CD14-positive monocyte (primary cell): ENCODE data around the gene HOXD4. TPM values are rescaled to one million over a fixed set of nuclear protein-coding genes. Genes with fewer than 3 reads are reported as not detected.
A peak's percentile ranks its signal among the peaks of the same experiment; 100 is the strongest.

Source experiments
- DNase-seq, 3 donors: peaks; one replicate each; pipeline ENCODE4 v3.0.0-alpha.2; 2011 to 2022
- H2AFZ ChIP-seq: 2 replicates; pipeline ENCODE4 v1.6.0; 2012; ENCODE audit warnings: mild to moderate bottlenecking, low read depth, low read length, inconsistent platforms; ENCODE audit not compliant: insufficient read depth, poor library complexity, severe bottlenecking
- H3K27ac ChIP-seq, 2 donors: 1 replicate in 1 of 2; 2 replicates in 1 of 2; pipeline ENCODE4 v1.5.1; 2012 to 2013; ENCODE audit warnings: low read length in 2 of 2, control low read depth in 1 of 2, inconsistent platforms in 1 of 2, low read depth in 1 of 2, mild to moderate bottlenecking in 1 of 2
- H3K27me3 ChIP-seq, 2 donors: one replicate each; pipeline versions ENCODE4 v1.6.0 to v1.6.1; 2011 to 2013; ENCODE audit warnings: low read length in 2 of 2; ENCODE audit not compliant: control insufficient read depth in 2 of 2, insufficient read depth in 2 of 2
- H3K36me3 ChIP-seq, 2 donors: replicated peaks in 1 of 2; 1 replicate in 1 of 2; 2 replicates in 1 of 2; pipeline versions ENCODE4 v1.5.1 to v1.6.1; 2012 to 2013; ENCODE audit warnings: low read length in 2 of 2, control low read depth in 1 of 2, inconsistent platforms in 1 of 2, mild to moderate bottlenecking in 1 of 2; ENCODE audit not compliant: insufficient read depth in 2 of 2, control insufficient read depth in 1 of 2
- H3K4me1 ChIP-seq, 2 donors: 1 replicate in 1 of 2; 2 replicates in 1 of 2; pipeline versions ENCODE4 v1.5.1 to v1.6.1; 2012 to 2013; ENCODE audit warnings: low read length in 2 of 2, control low read depth in 1 of 2, inconsistent platforms in 1 of 2, mild to moderate bottlenecking in 1 of 2, moderate library complexity in 1 of 2; ENCODE audit not compliant: insufficient read depth in 2 of 2, control insufficient read depth in 1 of 2
- H3K4me2 ChIP-seq: replicated peaks from 2 replicates; pipeline ENCODE3; 2012; ENCODE audit warnings: low read length, moderate library complexity, mild to moderate bottlenecking; ENCODE audit not compliant: poor library complexity, severe bottlenecking; ENCODE audit errors: extremely low read depth
- H3K4me3 ChIP-seq, 3 experiments: fragments of 200-600 bp in 1 of 3; sonication (generic) in 1 of 3; replicated peaks in 1 of 3; 1 replicate in 2 of 3; 2 replicates in 1 of 3; pipeline ENCODE4 v1.5.1; 2011 to 2013; ENCODE audit warnings: low read length in 3 of 3, mild to moderate bottlenecking in 3 of 3, control low read depth in 2 of 3, low read depth in 2 of 3, inconsistent platforms in 1 of 3, moderate library complexity in 1 of 3
- H3K79me2 ChIP-seq: 2 replicates; pipeline ENCODE4 v1.6.0; 2012; ENCODE audit warnings: mild to moderate bottlenecking, control low read depth, inconsistent platforms, low read length, moderate library complexity; ENCODE audit not compliant: insufficient read depth
- H3K9ac ChIP-seq: 2 replicates; pipeline ENCODE4 v1.6.0; 2017; ENCODE audit warnings: low read length, mild to moderate bottlenecking; ENCODE audit not compliant: insufficient read depth, poor library complexity, severe bottlenecking
- H3K9me3 ChIP-seq, 2 donors: replicated peaks in 1 of 2; 1 replicate in 1 of 2; 2 replicates in 1 of 2; pipeline versions ENCODE4 v1.5.1 to v1.6.1; 2012 to 2013; ENCODE audit warnings: low read length in 2 of 2, control low read depth in 1 of 2; ENCODE audit not compliant: control insufficient read depth in 1 of 2, insufficient read depth in 1 of 2
- H4K20me1 ChIP-seq: 2 replicates; pipeline ENCODE4 v1.6.0; 2012; ENCODE audit warnings: mild to moderate bottlenecking, low read length, control low read depth, moderate library complexity; ENCODE audit not compliant: insufficient read depth
- H3K27ac Mint-ChIP-seq, 7 donors: one replicate each; pipeline ENCODE4 v1.8.0; 2020; ENCODE audit warnings: mild to moderate bottlenecking in 7 of 7, mixed read lengths in 7 of 7, moderate library complexity in 6 of 7, inconsistent platforms in 2 of 7
- H3K27me3 Mint-ChIP-seq, 3 donors: one replicate each; pipeline ENCODE4 v1.8.0; 2021 to 2022; ENCODE audit warnings: low read depth in 3 of 3, mild to moderate bottlenecking in 3 of 3, mixed read lengths in 3 of 3, moderate library complexity in 3 of 3, inconsistent platforms in 1 of 3
- H3K36me3 Mint-ChIP-seq, 2 donors: one replicate each; pipeline ENCODE4 v1.8.0; 2020; ENCODE audit warnings: mixed read lengths in 2 of 2, inconsistent platforms in 1 of 2, mild to moderate bottlenecking in 1 of 2
- H3K4me1 Mint-ChIP-seq: one replicate; pipeline ENCODE4 v1.8.0; 2020; ENCODE audit warnings: mild to moderate bottlenecking, mixed read lengths
- H3K4me3 Mint-ChIP-seq, 2 donors: one replicate each; pipeline ENCODE4 v1.8.0; 2020; ENCODE audit warnings: mild to moderate bottlenecking in 2 of 2, mixed read lengths in 2 of 2, moderate library complexity in 1 of 2
- H3K9me3 Mint-ChIP-seq, 7 donors: one replicate each; pipeline ENCODE4 v1.8.0; 2020 to 2022; ENCODE audit warnings: mixed read lengths in 7 of 7, mild to moderate bottlenecking in 6 of 7, moderate library complexity in 6 of 7, inconsistent platforms in 2 of 7
- WGBS: methylation state at CpG from one replicate; pipeline ENCODE4 v1.1.5; 2013; ENCODE audit warnings: missing lambda C conversion rate; ENCODE audit not compliant: insufficient coverage; 5-methylcytosine and 5-hydroxymethylcytosine counted together
- intact Hi-C, 2 donors: fragments of 100-400 bp; cut with micrococcal nuclease; formaldehyde crosslinking; loops; one replicate each; pipeline versions ENCODE4 v1.15.0 to v1.15.1; 2023
- polyA plus RNA-seq, 3 donors: library from polyadenylated mRNA; depleted of rRNA in 1 of 3; unstranded in 2 of 3; stranded (reverse) in 1 of 3; fragments of 300-500 nt in 2 of 3; fragments of >200 nt in 1 of 3; fragmentation: Illumina TruSeq in 2 of 3; gene quantifications; 1 replicate in 2 of 3; 2 replicates in 1 of 3; pipeline ENCODE4 v1.2.3, GENCODE V29; 2012 to 2021
- TF ChIP-seq, protein P1 (sequence below): fragments of 200-600 bp; IDR thresholded peaks from one replicate; pipeline ENCODE4 v1.8.0; 2022; ENCODE audit warnings: antibody characterized with exemption, mild to moderate bottlenecking

HOXD4 gene
- polyA plus RNA-seq, 3 donors = not detected

DNA sequence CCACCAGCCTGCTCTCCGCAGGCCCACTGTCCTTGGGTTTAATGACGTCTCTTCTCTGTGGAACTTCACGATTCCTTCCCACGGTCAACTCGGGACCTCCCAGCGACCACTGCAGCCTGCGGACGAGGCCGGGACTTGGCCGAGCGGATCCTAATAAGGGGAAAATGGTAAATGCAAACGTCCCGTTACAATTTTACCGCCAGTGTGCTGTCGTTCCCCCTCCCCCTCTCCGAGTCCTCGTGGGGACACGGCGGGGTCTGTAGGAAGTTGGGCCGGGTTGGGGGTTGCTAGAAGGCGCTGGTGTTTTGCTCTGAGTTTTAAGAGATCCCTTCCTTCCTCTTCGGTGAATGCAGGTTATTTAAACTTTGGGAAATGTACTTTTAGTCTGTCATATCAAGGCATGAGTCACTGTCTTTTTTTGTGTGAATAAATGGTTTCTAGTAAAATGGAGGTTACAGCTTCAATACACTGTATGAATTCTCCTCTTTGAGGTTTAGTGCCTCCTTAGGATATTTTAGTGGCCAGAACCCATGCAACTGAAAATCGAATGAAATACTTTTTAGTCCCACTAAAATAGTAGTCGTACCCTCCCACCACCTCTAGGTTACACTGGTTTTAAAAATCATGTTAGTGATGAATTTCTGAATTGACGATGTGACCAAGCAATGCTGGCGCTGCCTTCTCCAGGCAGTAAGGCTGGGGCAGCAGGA, 42.0 kb upstream of the HOXD4 start:
- 8% methylated on average over 5 of the region's 26 CpGs for WGBS
- H2AFZ ChIP-seq = no peak overlapping the region

DNA sequence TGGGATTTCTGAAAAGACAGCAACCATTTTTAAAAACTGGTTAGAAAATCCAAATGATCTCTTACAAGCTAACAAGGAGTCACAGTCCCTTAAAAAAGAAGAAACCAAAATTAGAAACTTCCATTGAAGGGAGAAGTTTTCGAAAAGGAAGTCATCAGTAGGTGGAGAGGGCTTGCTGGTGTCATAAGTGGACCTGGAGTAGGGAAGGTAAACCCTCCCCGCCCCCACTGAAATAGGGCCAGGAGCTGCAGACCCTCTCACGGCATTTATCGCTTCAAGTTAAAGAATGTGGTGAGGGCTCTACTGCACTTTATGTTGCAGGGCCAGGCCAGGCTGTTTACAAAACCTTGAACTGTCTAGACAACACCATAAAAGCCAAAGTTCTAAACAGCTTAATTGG, 41.4 kb upstream of the HOXD4 start:
- Histone ChIP-seq H3K4me1 (peaks cover 6 to 12% of the 10 kb centered on the region in 2 donors), H3K27ac (no peak overlapping the region), H3K27me3 (peaks cover 77 to 93% of the 10 kb centered on the region in 2 donors), H3K4me3 (no peak overlapping the region), H4K20me1 (no peaks in the 10 kb centered on the region), H2AFZ (no peak overlapping the region), H3K36me3 (no peaks in the 10 kb centered on the region), H3K9me3 (peaks cover 0 to 67% of the 10 kb centered on the region in 2 donors), H3K79me2 (no peaks in the 10 kb centered on the region), H3K4me2 (no peak overlapping the region), H3K9ac (no peak overlapping the region)
- peaks cover 20% of the 10 kb centered on the region for H3K4me1 Mint-ChIP-seq
- intact Hi-C loops = loop anchor here in 1 of 2 donors (5.0 kb wide), 1 partner anchor 33 kb away; no protein-coding TSS in a partner anchor
- WGBS = no CpG with 5 or more reads among the region's 4 CpGs
- peaks cover 3 to 14% of the 10 kb centered on the region in 2 donors for H3K36me3 Mint-ChIP-seq
- peaks cover 0 to 49% (median 24%) of the 10 kb centered on the region in 7 donors for H3K9me3 Mint-ChIP-seq
- TF ChIP-seq, protein P1, sequence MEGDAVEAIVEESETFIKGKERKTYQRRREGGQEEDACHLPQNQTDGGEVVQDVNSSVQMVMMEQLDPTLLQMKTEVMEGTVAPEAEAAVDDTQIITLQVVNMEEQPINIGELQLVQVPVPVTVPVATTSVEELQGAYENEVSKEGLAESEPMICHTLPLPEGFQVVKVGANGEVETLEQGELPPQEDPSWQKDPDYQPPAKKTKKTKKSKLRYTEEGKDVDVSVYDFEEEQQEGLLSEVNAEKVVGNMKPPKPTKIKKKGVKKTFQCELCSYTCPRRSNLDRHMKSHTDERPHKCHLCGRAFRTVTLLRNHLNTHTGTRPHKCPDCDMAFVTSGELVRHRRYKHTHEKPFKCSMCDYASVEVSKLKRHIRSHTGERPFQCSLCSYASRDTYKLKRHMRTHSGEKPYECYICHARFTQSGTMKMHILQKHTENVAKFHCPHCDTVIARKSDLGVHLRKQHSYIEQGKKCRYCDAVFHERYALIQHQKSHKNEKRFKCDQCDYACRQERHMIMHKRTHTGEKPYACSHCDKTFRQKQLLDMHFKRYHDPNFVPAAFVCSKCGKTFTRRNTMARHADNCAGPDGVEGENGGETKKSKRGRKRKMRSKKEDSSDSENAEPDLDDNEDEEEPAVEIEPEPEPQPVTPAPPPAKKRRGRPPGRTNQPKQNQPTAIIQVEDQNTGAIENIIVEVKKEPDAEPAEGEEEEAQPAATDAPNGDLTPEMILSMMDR = no peak
- H3K27ac Mint-ChIP-seq = no peak overlapping the region
- DNase-seq = no peak
- peak overlapping the region in 1 of 2 donors; percentile 86 for H3K4me3 Mint-ChIP-seq
- H3K27me3 Mint-ChIP-seq = peaks cover 89 to 98% (median 91%) of the 10 kb centered on the region in 3 donors

More for the DNA sequence above, 42.0 kb upstream of the HOXD4 start:
- peak overlapping the region in 1 of 2 donors; percentile 75 for H3K4me3 Mint-ChIP-seq
- no peak overlapping the region for H3K4me3 ChIP-seq
- H4K20me1 ChIP-seq = no peaks in the 10 kb centered on the region
- H3K4me1 Mint-ChIP-seq = peaks cover 23% of the 10 kb centered on the region
- no peak overlapping the region for H3K27ac ChIP-seq
- H3K27me3 ChIP-seq = peaks cover 77 to 93% of the 10 kb centered on the region in 2 donors
- no peaks in the 10 kb centered on the region for H3K36me3 ChIP-seq
- no peaks in the 10 kb centered on the region for H3K79me2 ChIP-seq
- TF ChIP-seq, protein P1 = no peak
- H3K9me3 Mint-ChIP-seq = peaks cover 0 to 46% (median 28%) of the 10 kb centered on the region in 7 donors
- no peak for DNase-seq
- H3K27me3 Mint-ChIP-seq = peaks cover 89 to 98% (median 91%) of the 10 kb centered on the region in 3 donors
- H3K27ac Mint-ChIP-seq = no peak overlapping the region
- H3K36me3 Mint-ChIP-seq = peaks cover 3 to 14% of the 10 kb centered on the region in 2 donors
- peaks cover 0 to 67% of the 10 kb centered on the region in 2 donors for H3K9me3 ChIP-seq
- intact Hi-C loops = no loop called here
- no peak overlapping the region for H3K9ac ChIP-seq
- no peak overlapping the region for H3K4me2 ChIP-seq
- H3K4me1 ChIP-seq = peaks cover 6 to 12% of the 10 kb centered on the region in 2 donors
